ENCODE measurements around the gene SHBG.

GRCh38 chr17:7582396-7583252, 47.3 kb upstream of the SHBG start:
- TF ChIP-seq GATA2 (IDR thresholded peaks at IDR 0.05; ENCODE audit: low read depth, low read length) (no peak), GATA3 (IDR thresholded peaks at IDR 0.05; ENCODE audit: low read depth, low read length) (no peak)

All from SH-SY5Y (cell line).